ENCODE results near the gene SDK1.

Gene SDK1

GRCh38 chr7:4023502-4023901 lies 722.5 kb downstream of the SDK1 start:
- H3K4me1 ChIP-seq (ENCODE audit: control insufficient read depth, insufficient read depth, low read length, poor library complexity, severe bottlenecking): no peaks in the 10 kb centered on the region
- no peak overlapping the region for H3K4me3 ChIP-seq (ENCODE audit: insufficient read depth, low read depth, low read length, poor library complexity, severe bottlenecking)
- H3K27me3 ChIP-seq (replicated peaks; ENCODE audit: control insufficient read depth, insufficient read depth, low read length, poor library complexity, severe bottlenecking): no peaks in the 10 kb centered on the region
- H3K36me3 ChIP-seq (ENCODE audit: control insufficient read depth, insufficient read depth, low read length): no peaks in the 10 kb centered on the region
- H3K9me3 ChIP-seq (ENCODE audit: control insufficient read depth, low read length): no peaks in the 10 kb centered on the region
- H3K27ac ChIP-seq (ENCODE audit: insufficient read depth, low read length, poor library complexity, severe bottlenecking): no peak overlapping the region
- no peak for DNase-seq

- no peaks in the 10 kb centered on the region for H3K9me3 ChIP-seq (ENCODE audit: control insufficient read depth, low read length)
- no peak overlapping the region for H3K4me3 ChIP-seq (ENCODE audit: insufficient read depth, low read depth, low read length, poor library complexity, severe bottlenecking)
- no peaks in the 10 kb centered on the region for H3K4me1 ChIP-seq (ENCODE audit: control insufficient read depth, insufficient read depth, low read length, poor library complexity, severe bottlenecking)
- DNase-seq: no peak
- no peaks in the 10 kb centered on the region for H3K27me3 ChIP-seq (replicated peaks; ENCODE audit: control insufficient read depth, insufficient read depth, low read length, poor library complexity, severe bottlenecking)
- H3K27ac ChIP-seq (ENCODE audit: insufficient read depth, low read length, poor library complexity, severe bottlenecking): no peak overlapping the region
- H3K36me3 ChIP-seq (ENCODE audit: control insufficient read depth, insufficient read depth, low read length): no peaks in the 10 kb centered on the region
Measured at GRCh38 chr7:4024133-4024532, 723.1 kb downstream of the SDK1 start.

GRCh38 chr7:4024806-4025205 lies 723.8 kb downstream of the SDK1 start:
- Histone ChIP-seq H3K4me3 (ENCODE audit: insufficient read depth, low read depth, low read length, poor library complexity, severe bottlenecking) (no peak overlapping the region), H3K27ac (ENCODE audit: insufficient read depth, low read length, poor library complexity, severe bottlenecking) (no peak overlapping the region), H3K4me1 (ENCODE audit: control insufficient read depth, insufficient read depth, low read length, poor library complexity, severe bottlenecking) (no peaks in the 10 kb centered on the region), H3K36me3 (ENCODE audit: control insufficient read depth, insufficient read depth, low read length) (no peaks in the 10 kb centered on the region), H3K9me3 (ENCODE audit: control insufficient read depth, low read length) (no peaks in the 10 kb centered on the region), H3K27me3 (replicated peaks; ENCODE audit: control insufficient read depth, insufficient read depth, low read length, poor library complexity, severe bottlenecking) (no peaks in the 10 kb centered on the region)
- DNase-seq: no peak

- no peaks in the 10 kb centered on the region for H3K9me3 ChIP-seq (ENCODE audit: control insufficient read depth, low read length)
- no peak overlapping the region for H3K27ac ChIP-seq (ENCODE audit: insufficient read depth, low read length, poor library complexity, severe bottlenecking)
- no peaks in the 10 kb centered on the region for H3K4me1 ChIP-seq (ENCODE audit: control insufficient read depth, insufficient read depth, low read length, poor library complexity, severe bottlenecking)
- H3K4me3 ChIP-seq (ENCODE audit: insufficient read depth, low read depth, low read length, poor library complexity, severe bottlenecking): no peak overlapping the region
- no peaks in the 10 kb centered on the region for H3K36me3 ChIP-seq (ENCODE audit: control insufficient read depth, insufficient read depth, low read length)
- no peak for DNase-seq
- H3K27me3 ChIP-seq (replicated peaks; ENCODE audit: control insufficient read depth, insufficient read depth, low read length, poor library complexity, severe bottlenecking): no peaks in the 10 kb centered on the region
Measured at GRCh38 chr7:4025210-4025609, 724.2 kb downstream of the SDK1 start.

GRCh38 chr7:4025694-4026615 lies 724.9 kb downstream of the SDK1 start:
- no peak overlapping the region for H3K27ac ChIP-seq (ENCODE audit: insufficient read depth, low read length, poor library complexity, severe bottlenecking)
- H3K9me3 ChIP-seq (ENCODE audit: control insufficient read depth, low read length): no peaks in the 10 kb centered on the region
- no peak overlapping the region for H3K4me3 ChIP-seq (ENCODE audit: insufficient read depth, low read depth, low read length, poor library complexity, severe bottlenecking)
- no peaks in the 10 kb centered on the region for H3K36me3 ChIP-seq (ENCODE audit: control insufficient read depth, insufficient read depth, low read length)
- no peaks in the 10 kb centered on the region for H3K27me3 ChIP-seq (replicated peaks; ENCODE audit: control insufficient read depth, insufficient read depth, low read length, poor library complexity, severe bottlenecking)
- no peaks in the 10 kb centered on the region for H3K4me1 ChIP-seq (ENCODE audit: control insufficient read depth, insufficient read depth, low read length, poor library complexity, severe bottlenecking)
- DNase-seq: no peak

GRCh38 chr7:4026941-4027486 lies 726.0 kb downstream of the SDK1 start:
- no peak overlapping the region for H3K27ac ChIP-seq (ENCODE audit: insufficient read depth, low read length, poor library complexity, severe bottlenecking)
- H3K4me3 ChIP-seq (ENCODE audit: insufficient read depth, low read depth, low read length, poor library complexity, severe bottlenecking): no peak overlapping the region
- no peaks in the 10 kb centered on the region for H3K4me1 ChIP-seq (ENCODE audit: control insufficient read depth, insufficient read depth, low read length, poor library complexity, severe bottlenecking)
- no peaks in the 10 kb centered on the region for H3K27me3 ChIP-seq (replicated peaks; ENCODE audit: control insufficient read depth, insufficient read depth, low read length, poor library complexity, severe bottlenecking)
- no peaks in the 10 kb centered on the region for H3K9me3 ChIP-seq (ENCODE audit: control insufficient read depth, low read length)
- no peak for DNase-seq
- no peaks in the 10 kb centered on the region for H3K36me3 ChIP-seq (ENCODE audit: control insufficient read depth, insufficient read depth, low read length)

GRCh38 chr7:4028221-4028620 lies 727.2 kb downstream of the SDK1 start:
- H3K4me3 ChIP-seq (ENCODE audit: insufficient read depth, low read depth, low read length, poor library complexity, severe bottlenecking): no peak overlapping the region
- H3K36me3 ChIP-seq (ENCODE audit: control insufficient read depth, insufficient read depth, low read length): no peaks in the 10 kb centered on the region
- no peaks in the 10 kb centered on the region for H3K27me3 ChIP-seq (replicated peaks; ENCODE audit: control insufficient read depth, insufficient read depth, low read length, poor library complexity, severe bottlenecking)
- no peak for DNase-seq
- no peaks in the 10 kb centered on the region for H3K9me3 ChIP-seq (ENCODE audit: control insufficient read depth, low read length)
- H3K4me1 ChIP-seq (ENCODE audit: control insufficient read depth, insufficient read depth, low read length, poor library complexity, severe bottlenecking): no peaks in the 10 kb centered on the region
- no peak overlapping the region for H3K27ac ChIP-seq (ENCODE audit: insufficient read depth, low read length, poor library complexity, severe bottlenecking)

GRCh38 chr7:4029941-4030340 lies 728.9 kb downstream of the SDK1 start:
- DNase-seq: no peak
- Histone ChIP-seq H3K4me3 (ENCODE audit: insufficient read depth, low read depth, low read length, poor library complexity, severe bottlenecking) (no peak overlapping the region), H3K36me3 (ENCODE audit: control insufficient read depth, insufficient read depth, low read length) (no peaks in the 10 kb centered on the region), H3K4me1 (ENCODE audit: control insufficient read depth, insufficient read depth, low read length, poor library complexity, severe bottlenecking) (no peaks in the 10 kb centered on the region), H3K27ac (ENCODE audit: insufficient read depth, low read length, poor library complexity, severe bottlenecking) (no peak overlapping the region), H3K9me3 (ENCODE audit: control insufficient read depth, low read length) (no peaks in the 10 kb centered on the region), H3K27me3 (replicated peaks; ENCODE audit: control insufficient read depth, insufficient read depth, low read length, poor library complexity, severe bottlenecking) (no peaks in the 10 kb centered on the region)

- no peaks in the 10 kb centered on the region for H3K27me3 ChIP-seq (replicated peaks; ENCODE audit: control insufficient read depth, insufficient read depth, low read length, poor library complexity, severe bottlenecking)
- no peaks in the 10 kb centered on the region for H3K36me3 ChIP-seq (ENCODE audit: control insufficient read depth, insufficient read depth, low read length)
- no peak overlapping the region for H3K4me3 ChIP-seq (ENCODE audit: insufficient read depth, low read depth, low read length, poor library complexity, severe bottlenecking)
- H3K4me1 ChIP-seq (ENCODE audit: control insufficient read depth, insufficient read depth, low read length, poor library complexity, severe bottlenecking): no peaks in the 10 kb centered on the region
- no peak for DNase-seq
- no peak overlapping the region for H3K27ac ChIP-seq (ENCODE audit: insufficient read depth, low read length, poor library complexity, severe bottlenecking)
- no peaks in the 10 kb centered on the region for H3K9me3 ChIP-seq (ENCODE audit: control insufficient read depth, low read length)
Measured at GRCh38 chr7:4030346-4030950, 729.4 kb downstream of the SDK1 start.

- H3K36me3 ChIP-seq (ENCODE audit: control insufficient read depth, insufficient read depth, low read length): no peaks in the 10 kb centered on the region
- no peak for DNase-seq
- H3K27ac ChIP-seq (ENCODE audit: insufficient read depth, low read length, poor library complexity, severe bottlenecking): no peak overlapping the region
- H3K9me3 ChIP-seq (ENCODE audit: control insufficient read depth, low read length): no peaks in the 10 kb centered on the region
- no peaks in the 10 kb centered on the region for H3K4me1 ChIP-seq (ENCODE audit: control insufficient read depth, insufficient read depth, low read length, poor library complexity, severe bottlenecking)
- H3K4me3 ChIP-seq (ENCODE audit: insufficient read depth, low read depth, low read length, poor library complexity, severe bottlenecking): no peak overlapping the region
- H3K27me3 ChIP-seq (replicated peaks; ENCODE audit: control insufficient read depth, insufficient read depth, low read length, poor library complexity, severe bottlenecking): no peaks in the 10 kb centered on the region
Measured at GRCh38 chr7:4033996-4034395, 732.9 kb downstream of the SDK1 start.

All from effector memory CD4-positive, alpha-beta T cell (primary cell).